NCI-H510A (cell line): ENCODE measurements around the gene FAU.
"Not testable (repeated sequence)": the region's sequence is repeated elsewhere in the genome, so short reads cannot be mapped to it uniquely, and the experiment has no call there.

Source experiments
- DNase-seq: peaks from one replicate; lab custom pipeline; 2025; lab: John Stamatoyannopoulos, UW

FAU gene

GRCh38 chr11:65119670-65119995 lies 2.3 kb downstream of the FAU start:
- DNase-seq: no peak

GRCh38 chr11:65118891-65119669 lies 2.9 kb downstream of the FAU start:
- not testable (repeated sequence) for DNase-seq

- DNase-seq: no peak
Measured at GRCh38 chr11:65118097-65118837, 3.7 kb downstream of the FAU start.

- peak; percentile 95 for DNase-seq
Measured at GRCh38 chr11:65117206-65118096, 4.5 kb downstream of the FAU start, which contains the start of gene ZNHIT2. Gene ZNHIT2 (minus strand): TSS chr11:65117701. CDS start chr11:65117653, 48 bp downstream.

GRCh38 chr11:65116370-65117205 lies 5.3 kb downstream of the FAU start:
- DNase-seq: no peak

- no peak for DNase-seq
Measured at GRCh38 chr11:65115361-65116082, 6.4 kb downstream of the FAU start.

GRCh38 chr11:65114538-65115171 lies 7.3 kb downstream of the FAU start:
- DNase-seq: no peak

- DNase-seq: no peak
Measured at GRCh38 chr11:65113839-65114238, 8.1 kb downstream of the FAU start.

GRCh38 chr11:65113361-65113756 lies 8.6 kb downstream of the FAU start:
- no peak for DNase-seq

- no peak for DNase-seq
Measured at GRCh38 chr11:65112546-65113360, 9.2 kb downstream of the FAU start.

GRCh38 chr11:65111744-65112545 lies 10.0 kb downstream of the FAU start, which contains the start of gene TM7SF2:
Gene TM7SF2 (plus strand): TSS chr11:65111872. CDS start chr11:65112016, 144 bp downstream.
- DNase-seq: peak; percentile 97

- DNase-seq: no peak
Measured at GRCh38 chr11:65111159-65111743, 10.7 kb downstream of the FAU start.

GRCh38 chr11:65110354-65110861 lies 11.5 kb downstream of the FAU start:
- peak; percentile 49 for DNase-seq

- no peak for DNase-seq
Measured at GRCh38 chr11:65109231-65110198, 12.4 kb downstream of the FAU start.

- no peak for DNase-seq
Measured at GRCh38 chr11:65108469-65109123, 13.3 kb downstream of the FAU start.
